Nephron progenitor cell (in vitro differentiated cells): Measurements from ENCODE around the gene CST3.

Source experiments
- DNase-seq: peaks from one replicate; pipeline ENCODE4 v3.0.0; 2021
- H3K27ac Mint-ChIP-seq: 2 replicates; pipeline ENCODE4 v1.8.0; 2021; ENCODE audit warnings: mild to moderate bottlenecking, moderate library complexity, mixed read lengths
- H3K27me3 Mint-ChIP-seq: 2 replicates; pipeline ENCODE4 v1.8.0; 2021; ENCODE audit warnings: mild to moderate bottlenecking, low read depth, mixed read lengths; ENCODE audit not compliant: poor library complexity
- H3K36me3 Mint-ChIP-seq: 2 replicates; pipeline ENCODE4 v1.8.0; 2021; ENCODE audit warnings: low read depth, mixed read lengths
- H3K4me1 Mint-ChIP-seq: 2 replicates; pipeline ENCODE4 v1.8.0; 2021; ENCODE audit warnings: mixed read lengths
- H3K4me3 Mint-ChIP-seq: 2 replicates; pipeline ENCODE4 v1.8.0; 2021; ENCODE audit warnings: mild to moderate bottlenecking, moderate library complexity, mixed read lengths
- H3K9me3 Mint-ChIP-seq: 2 replicates; pipeline ENCODE4 v1.8.0; 2021; ENCODE audit warnings: mild to moderate bottlenecking, moderate library complexity, mixed read lengths
- TF ChIP-seq, protein P1 (sequence below): fragments of 200-600 bp; sonication (generic); IDR thresholded peaks from 2 replicates; pipeline ENCODE4 v1.5.0; 2021; ENCODE audit warnings: antibody characterized with exemption

CST3 gene

DNA sequence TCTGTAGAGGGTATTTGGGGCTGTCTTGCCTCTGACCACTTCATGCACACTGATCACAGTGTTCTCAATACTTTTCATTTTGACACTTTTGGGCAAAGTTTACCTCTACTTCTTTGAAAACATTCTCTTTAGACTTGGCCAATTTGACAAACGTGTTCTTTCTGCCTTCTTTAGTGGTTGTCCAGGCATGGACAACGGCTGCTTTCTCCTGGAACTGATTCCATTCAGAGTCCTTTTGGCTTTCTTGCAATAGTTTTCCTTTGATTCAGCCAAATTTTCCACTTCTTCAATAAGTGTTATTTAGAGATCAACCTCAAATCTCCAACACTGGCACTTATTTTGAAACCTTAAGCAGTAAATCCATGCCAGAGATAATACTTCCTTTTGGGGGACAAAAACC, 25.4 kb downstream of the CST3 start:
- no peak overlapping the region for H3K27ac Mint-ChIP-seq
- no peak for DNase-seq

DNA sequence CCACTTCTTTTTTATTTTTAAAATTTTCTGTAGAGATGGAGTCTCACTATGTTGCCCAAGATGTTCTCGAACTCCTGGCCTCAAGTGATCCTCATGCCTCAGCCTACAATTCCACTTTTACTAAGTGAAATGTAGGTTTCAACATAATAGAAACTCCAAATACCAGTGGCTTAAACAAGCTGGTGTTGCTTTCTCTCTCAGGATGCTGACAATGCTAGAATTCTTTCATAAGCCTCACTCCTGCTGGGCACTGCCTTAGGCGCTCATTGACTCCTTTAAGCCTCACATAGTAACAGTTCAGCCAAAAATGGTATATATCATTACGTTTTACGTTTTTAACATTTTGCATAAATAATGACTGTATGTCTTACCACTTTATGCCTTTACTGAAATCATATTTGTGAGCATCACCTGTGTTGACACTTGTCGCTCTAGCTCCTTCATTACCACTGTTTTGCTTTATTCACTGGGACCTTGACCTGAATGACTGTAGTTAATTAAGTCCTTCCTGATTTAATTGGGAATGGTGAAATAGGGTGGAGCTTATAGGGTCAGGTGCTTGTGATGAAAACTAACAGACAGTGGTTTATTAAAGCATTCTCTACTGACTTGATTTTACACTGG, 28.2 kb downstream of the CST3 start:
- H3K4me1 Mint-ChIP-seq: peaks cover 48% of the 10 kb centered on the region
- DNase-seq: no peak
- H3K4me3 Mint-ChIP-seq: no peak overlapping the region
- no peak overlapping the region for H3K27ac Mint-ChIP-seq
- H3K9me3 Mint-ChIP-seq: no peaks in the 10 kb centered on the region
- H3K36me3 Mint-ChIP-seq: no peaks in the 10 kb centered on the region
- TF ChIP-seq, protein P1, sequence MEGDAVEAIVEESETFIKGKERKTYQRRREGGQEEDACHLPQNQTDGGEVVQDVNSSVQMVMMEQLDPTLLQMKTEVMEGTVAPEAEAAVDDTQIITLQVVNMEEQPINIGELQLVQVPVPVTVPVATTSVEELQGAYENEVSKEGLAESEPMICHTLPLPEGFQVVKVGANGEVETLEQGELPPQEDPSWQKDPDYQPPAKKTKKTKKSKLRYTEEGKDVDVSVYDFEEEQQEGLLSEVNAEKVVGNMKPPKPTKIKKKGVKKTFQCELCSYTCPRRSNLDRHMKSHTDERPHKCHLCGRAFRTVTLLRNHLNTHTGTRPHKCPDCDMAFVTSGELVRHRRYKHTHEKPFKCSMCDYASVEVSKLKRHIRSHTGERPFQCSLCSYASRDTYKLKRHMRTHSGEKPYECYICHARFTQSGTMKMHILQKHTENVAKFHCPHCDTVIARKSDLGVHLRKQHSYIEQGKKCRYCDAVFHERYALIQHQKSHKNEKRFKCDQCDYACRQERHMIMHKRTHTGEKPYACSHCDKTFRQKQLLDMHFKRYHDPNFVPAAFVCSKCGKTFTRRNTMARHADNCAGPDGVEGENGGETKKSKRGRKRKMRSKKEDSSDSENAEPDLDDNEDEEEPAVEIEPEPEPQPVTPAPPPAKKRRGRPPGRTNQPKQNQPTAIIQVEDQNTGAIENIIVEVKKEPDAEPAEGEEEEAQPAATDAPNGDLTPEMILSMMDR: no peak
- peaks cover 8% of the 10 kb centered on the region for H3K27me3 Mint-ChIP-seq

More for the DNA sequence above, 25.4 kb downstream of the CST3 start:
- H3K27me3 Mint-ChIP-seq: peaks cover 6% of the 10 kb centered on the region
- H3K9me3 Mint-ChIP-seq: peaks cover 9% of the 10 kb centered on the region
- TF ChIP-seq, protein P1: no peak
- peaks cover 24% of the 10 kb centered on the region for H3K4me1 Mint-ChIP-seq
- H3K4me3 Mint-ChIP-seq: no peak overlapping the region
- H3K36me3 Mint-ChIP-seq: no peaks in the 10 kb centered on the region

DNA sequence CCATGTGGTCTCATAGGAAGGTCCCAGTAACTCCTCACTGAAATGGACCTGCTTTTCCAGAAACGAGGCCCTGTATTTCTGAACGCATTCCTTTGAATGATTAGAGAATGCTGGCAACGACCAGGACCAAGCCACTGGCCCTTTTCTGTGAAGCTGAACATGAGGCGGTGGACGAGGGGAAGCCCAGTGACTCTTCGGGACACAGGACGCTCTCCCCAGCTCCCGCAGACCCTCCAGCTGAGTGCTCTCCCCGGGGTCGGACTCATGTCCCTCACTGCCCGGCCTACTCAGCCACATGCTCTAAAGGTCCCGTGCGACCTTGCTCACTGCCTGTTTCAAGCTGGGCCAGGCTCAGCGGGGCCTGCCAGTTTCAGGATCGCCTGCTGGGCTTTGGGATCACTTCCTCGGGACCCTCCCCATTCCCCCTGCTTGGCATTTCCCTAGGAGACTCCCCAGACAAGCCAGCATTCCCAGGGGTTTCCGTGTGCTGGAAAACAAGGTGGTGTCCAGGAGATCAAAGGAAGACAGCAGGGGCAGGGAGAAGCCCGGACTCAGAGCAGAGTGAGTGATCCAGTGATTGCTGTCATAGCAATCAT, 29.4 kb downstream of the CST3 start:
- Mint-ChIP-seq H3K9me3 (no peaks in the 10 kb centered on the region), H3K27ac (no peak overlapping the region), H3K36me3 (no peaks in the 10 kb centered on the region), H3K27me3 (peaks cover 8% of the 10 kb centered on the region), H3K4me1 (peaks cover 48% of the 10 kb centered on the region), H3K4me3 (no peak overlapping the region)
- DNase-seq: no peak
- TF ChIP-seq, protein P1: no peak

DNA sequence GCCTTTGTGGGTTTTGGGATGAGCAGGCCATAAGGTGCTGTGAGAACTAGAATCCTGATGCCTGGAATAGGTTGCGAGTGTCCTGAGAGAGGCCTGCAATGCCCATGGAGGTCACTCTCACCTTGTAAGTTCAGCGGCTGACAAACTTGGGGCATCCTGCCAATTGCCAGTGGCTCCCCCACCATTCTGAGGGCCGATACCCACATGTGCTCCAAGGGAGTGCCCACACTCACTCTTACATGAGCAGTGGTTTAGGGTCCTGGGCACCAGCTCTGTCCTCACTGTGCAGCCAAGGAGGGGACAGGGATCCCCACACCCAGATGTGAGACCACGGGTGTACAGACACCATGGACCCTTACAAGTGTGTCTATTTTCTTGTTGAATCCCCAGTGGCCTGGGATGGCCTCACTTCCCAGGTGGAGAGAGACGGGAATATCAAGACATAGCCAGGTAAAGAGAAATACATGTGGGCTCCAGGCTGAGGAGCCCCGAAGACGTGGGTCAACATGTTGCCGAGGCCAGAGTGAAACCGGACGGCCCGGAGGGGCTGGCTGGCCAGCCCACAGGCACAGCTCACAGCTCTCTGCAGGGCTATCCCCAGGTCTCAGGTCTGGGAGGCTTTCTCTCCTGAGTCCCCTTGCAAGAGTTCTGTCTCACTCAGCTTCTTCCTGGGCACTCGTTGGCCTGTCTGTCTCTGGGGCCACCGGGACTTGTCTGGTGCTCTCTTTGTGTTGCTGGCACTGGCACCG, 30.1 kb downstream of the CST3 start:
- H3K36me3 Mint-ChIP-seq: no peaks in the 10 kb centered on the region
- H3K27ac Mint-ChIP-seq: no peak overlapping the region
- TF ChIP-seq, protein P1: no peak
- DNase-seq: no peak
- H3K9me3 Mint-ChIP-seq: no peaks in the 10 kb centered on the region
- peaks cover 8% of the 10 kb centered on the region for H3K27me3 Mint-ChIP-seq
- H3K4me3 Mint-ChIP-seq: no peak overlapping the region
- H3K4me1 Mint-ChIP-seq: peaks cover 48% of the 10 kb centered on the region

DNA sequence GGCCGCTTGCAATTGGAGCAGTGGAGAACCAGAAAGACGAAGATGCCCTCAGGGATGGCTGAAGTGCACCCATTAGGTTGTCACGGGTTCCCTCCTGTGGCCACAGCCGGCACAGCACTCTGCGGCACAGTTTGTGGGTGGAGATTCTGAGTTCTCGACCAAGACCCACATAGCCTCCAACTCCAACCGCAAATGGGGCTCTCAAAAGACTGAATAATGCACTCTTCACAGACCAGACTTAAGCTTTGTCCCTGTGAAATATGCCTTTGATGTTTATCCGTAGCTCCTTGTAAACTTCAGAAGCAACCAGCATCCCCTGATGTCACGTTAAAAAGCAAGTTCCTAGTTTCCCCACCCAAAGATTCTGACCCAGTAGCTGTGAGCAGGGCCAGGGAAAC, 31.1 kb downstream of the CST3 start:
- Mint-ChIP-seq H3K27ac (no peak overlapping the region), H3K4me3 (no peak overlapping the region), H3K36me3 (no peaks in the 10 kb centered on the region), H3K9me3 (no peaks in the 10 kb centered on the region), H3K4me1 (peaks cover 48% of the 10 kb centered on the region), H3K27me3 (peaks cover 8% of the 10 kb centered on the region)
- TF ChIP-seq, protein P1: peak; percentile 92
- peak; percentile 86 for DNase-seq
